HCT116 (cell line): ENCODE measurements around the gene VWF. TPM values are rescaled to one million over a fixed set of nuclear protein-coding genes. Genes with fewer than 3 reads are reported as not detected.
"Not testable (repeated sequence)": the region's sequence is repeated elsewhere in the genome, so short reads cannot be mapped to it uniquely, and the experiment has no call there.

Source experiments
- ATAC-seq: fragments of 200-7000 bp; cut with Tn5 transposase; 2 replicates; pipeline ENCODE4 v1.9.1; 2020; ENCODE audit warnings: mild to moderate bottlenecking, moderate library complexity
- BruUV-seq: library from RNA; stranded (reverse); fragments of 400-500 nt; replicated peaks from 2 replicates; lab custom pipeline; 2021; lab: Mats Ljungman, UMichigan
- CTCF ChIA-PET: fragments of 300-600 bp; sonication (Branson Sonifier 250); formaldehyde crosslinking; loops from one replicate; lab custom pipeline; 2021; ENCODE audit warnings: antibody characterized with exemption; lab: Charles Lee
- POLR2A ChIA-PET: fragments of 300-600, 350-600 bp; sonication (Branson Sonifier 250); formaldehyde crosslinking; loops from one replicate; lab custom pipeline; 2021; ENCODE audit warnings: antibody characterized with exemption; lab: Charles Lee
- RAD21 ChIA-PET, 2 experiments: fragments of 300-600 bp; sonication (Branson Sonifier 250); formaldehyde crosslinking; loops; one replicate each; lab custom pipeline; 2023; ENCODE audit warnings: low total read pairs in 2 of 2; ENCODE audit not compliant: uncharacterized antibody in 2 of 2, unreplicated experiment in 2 of 2, low non-redundant PET in 1 of 2; lab: Charles Lee
- DNase-seq: peaks from one replicate; pipeline ENCODE4 v3.0.0-alpha.2; 2010; ENCODE audit warnings: low read depth, low spot score
- H2AFZ ChIP-seq: fragments of 200-600 bp; shearing (Covaris generic), sonication (generic); 2 replicates; pipeline ENCODE4 v1.6.1; 2017; ENCODE audit warnings: low read depth, mixed run types, mixed read lengths, antibody characterized with exemption, low read length; ENCODE audit not compliant: poor library complexity, severe bottlenecking
- H3K27ac ChIP-seq: 2 replicates; pipeline ENCODE4 v1.5.1; 2012; ENCODE audit warnings: low read depth, low read length
- H3K27me3 ChIP-seq: fragments of 200-600 bp; sonication (generic); 2 replicates; pipeline ENCODE4 v1.6.1; 2016; ENCODE audit warnings: mixed run types, low read length, mixed read lengths; ENCODE audit not compliant: insufficient read depth
- H3K36me3 ChIP-seq, 2 experiments: fragments of 200-500 bp in 1 of 2; fragments of 200-600 bp in 1 of 2; sonication (Bioruptor generic) in 1 of 2; sonication (generic) in 1 of 2; 2 replicates each; pipeline versions ENCODE4 v1.5.1 to v1.6.1; 2014 to 2016; ENCODE audit warnings: low read length in 2 of 2, inconsistent platforms in 1 of 2, mixed read lengths in 1 of 2, mixed run types in 1 of 2; ENCODE audit not compliant: insufficient read depth in 2 of 2, control insufficient read depth in 1 of 2
- H3K4me1 ChIP-seq, 2 experiments: fragments of 200-600 bp in 1 of 2; sonication (generic) in 1 of 2; 2 replicates each; pipeline versions ENCODE4 v1.5.1 to v1.6.1; 2012 to 2017; ENCODE audit warnings: low read length in 2 of 2, inconsistent platforms in 1 of 2, mild to moderate bottlenecking in 1 of 2, mixed read lengths in 1 of 2, mixed run types in 1 of 2, moderate library complexity in 1 of 2; ENCODE audit not compliant: insufficient read depth in 2 of 2, control insufficient read depth in 1 of 2
- H3K4me2 ChIP-seq: fragments of 200-600 bp; sonication (generic); 2 replicates; pipeline ENCODE4 v1.6.1; 2017; ENCODE audit warnings: mixed run types, low read length, mixed read lengths
- H3K4me3 ChIP-seq, 2 experiments: fragments of 200-600 bp in 1 of 2; sonication (generic) in 1 of 2; replicated peaks in 1 of 2; 2 replicates each; pipeline ENCODE4 v1.5.1; 2011 to 2016; ENCODE audit warnings: low read length in 2 of 2, control low read depth in 1 of 2, low read depth in 1 of 2, mild to moderate bottlenecking in 1 of 2, mixed read lengths in 1 of 2, mixed run types in 1 of 2
- H3K79me2 ChIP-seq: fragments of 200-600 bp; sonication (generic); 2 replicates; pipeline ENCODE4 v1.6.1; 2017; ENCODE audit warnings: mild to moderate bottlenecking, mixed run types, low read length, moderate library complexity, mixed read lengths; ENCODE audit not compliant: insufficient read depth
- H3K9ac ChIP-seq: fragments of 200-600 bp; sonication (generic); 2 replicates; pipeline ENCODE4 v1.6.1; 2016; ENCODE audit warnings: low read length, mixed read lengths
- H3K9me2 ChIP-seq: fragments of 200-600 bp; sonication (generic), shearing (Covaris generic); 2 replicates; pipeline ENCODE4 v1.6.1; 2017; ENCODE audit warnings: mixed run types, mild to moderate bottlenecking, moderate library complexity; ENCODE audit not compliant: insufficient read depth
- H3K9me3 ChIP-seq, 2 experiments: fragments of 200-500 bp in 1 of 2; fragments of 200-600 bp in 1 of 2; sonication (Bioruptor generic) in 1 of 2; sonication (generic) in 1 of 2; 2 replicates each; pipeline ENCODE4 v1.6.1; 2014 to 2017; ENCODE audit warnings: low read length in 2 of 2, mixed read lengths in 2 of 2, inconsistent platforms in 1 of 2, low read depth in 1 of 2, mild to moderate bottlenecking in 1 of 2, mixed run types in 1 of 2, moderate library complexity in 1 of 2; ENCODE audit not compliant: control insufficient read depth in 1 of 2, insufficient read depth in 1 of 2
- H4K20me1 ChIP-seq: fragments of 200-600 bp; sonication (generic), shearing (Covaris generic); 2 replicates; pipeline ENCODE4 v1.6.1; 2017; ENCODE audit warnings: mixed run types, mild to moderate bottlenecking, moderate library complexity; ENCODE audit not compliant: insufficient read depth
- CTCF ChIP-seq, 3 experiments: fragments of 200-600 bp in 1 of 3; sonication (generic) in 1 of 3; IDR thresholded peaks in 2 of 3; conservative IDR thresholded peaks in 1 of 3; 2 replicates each; pipeline ENCODE4 v1.5.1; 2012 to 2017; ENCODE audit warnings: low read depth in 2 of 3, low read length in 2 of 3, antibody characterized with exemption in 1 of 3, borderline replicate concordance in 1 of 3, control low read depth in 1 of 3, mild to moderate bottlenecking in 1 of 3, mixed read lengths in 1 of 3, mixed run types in 1 of 3, moderate library complexity in 1 of 3; ENCODE audit not compliant: insufficient read depth in 1 of 3
- EGR1 ChIP-seq: IDR thresholded peaks from 2 replicates; pipeline ENCODE4 v1.6.1; 2012; ENCODE audit warnings: low read depth
- JUND ChIP-seq: IDR thresholded peaks from 2 replicates; pipeline ENCODE4 v1.6.1; 2012
- POLR2AphosphoS5 ChIP-seq: IDR thresholded peaks from 2 replicates; pipeline ENCODE4 v1.6.1; 2011; ENCODE audit warnings: mild to moderate bottlenecking, low read depth, low read length, moderate library complexity
- REST ChIP-seq: IDR thresholded peaks from 2 replicates; pipeline ENCODE4 v1.6.1; 2012; ENCODE audit warnings: low read depth
- SP1 ChIP-seq: IDR thresholded peaks from 2 replicates; pipeline ENCODE4 v1.6.1; 2012; ENCODE audit warnings: low read depth
- SRF ChIP-seq: IDR thresholded peaks from 2 replicates; pipeline ENCODE4 v1.6.1; 2012; ENCODE audit warnings: low read depth
- ZNF274 ChIP-seq: fragments of 200-500 bp; sonication (Bioruptor generic); IDR thresholded peaks from 2 replicates; pipeline ENCODE4 v1.6.1; 2014; ENCODE audit warnings: mild to moderate bottlenecking, low read depth, low read length, inconsistent platforms
- intact Hi-C: fragments of 100-400 bp; cut with micrococcal nuclease; formaldehyde crosslinking; loops from 2 replicates; pipeline ENCODE4 v1.10.0; 2022
- total RNA-seq: library from RNA; stranded (reverse); gene quantifications from one replicate; pipeline ENCODE4 v1.2.1, GENCODE V29; 2021; ENCODE audit not compliant: unreplicated experiment

VWF gene
- total RNA-seq, 1 experiment from 2014 or later: 0.57 TPM

GRCh38 chr12:6102021-6102420 lies 22.4 kb downstream of the VWF start:
- H4K20me1 ChIP-seq, DNase-seq, H3K4me3 ChIP-seq, BruUV-seq, H3K27me3 ChIP-seq, H3K36me3 ChIP-seq, H3K4me2 ChIP-seq, POLR2A ChIA-PET, CTCF ChIA-PET, H3K27ac ChIP-seq, H2AFZ ChIP-seq, H3K79me2 ChIP-seq, H3K9me3 ChIP-seq, H3K9me2 ChIP-seq, ATAC-seq, H3K4me1 ChIP-seq, H3K9ac ChIP-seq, RAD21 ChIA-PET: not testable (repeated sequence)
- intact Hi-C loops: loop anchor here (10.0 kb wide), 1 partner anchor 927 kb away; no protein-coding TSS in a partner anchor

GRCh38 chr12:6099316-6099715 lies 25.2 kb downstream of the VWF start:
- ChIA-PET RAD21 (no interaction called here), CTCF (no interaction called here), POLR2A (no interaction called here)
- no peaks in the 10 kb centered on the region for H4K20me1 ChIP-seq
- no peaks in the 10 kb centered on the region for H3K36me3 ChIP-seq
- no peak overlapping the region for H2AFZ ChIP-seq
- no peak overlapping the region for H3K9ac ChIP-seq
- H3K4me1 ChIP-seq: peaks cover under 1 to 9% of the 10 kb centered on the region in 2 experiments; a peak in 3 of 4 replicates
- H3K4me3 ChIP-seq: no peak overlapping the region
- no peaks in the 10 kb centered on the region for H3K27me3 ChIP-seq
- ATAC-seq: no peak
- H3K4me2 ChIP-seq: no peak overlapping the region
- no peaks in the 10 kb centered on the region for H3K9me3 ChIP-seq
- BruUV-seq: no TSS peak
- no peak for TF ChIP-seq JUND
- TF ChIP-seq POLR2AphosphoS5: no peak
- TF ChIP-seq REST: no peak
- no peak for TF ChIP-seq SRF
- TF ChIP-seq CTCF (IDR thresholded peaks at IDR 0.05 in 2 of 3, conservative IDR thresholded peaks at IDR 0.05 in 1 of 3; ENCODE audit: borderline replicate concordance in 1 of 3, insufficient read depth in 1 of 3, low read depth in 2 of 3, low read length in 2 of 3): no peak
- no peak for TF ChIP-seq SP1
- TF ChIP-seq ZNF274: no peak
- no peak for TF ChIP-seq EGR1
- no peaks in the 10 kb centered on the region for H3K9me2 ChIP-seq
- intact Hi-C loops: no loop called here
- DNase-seq: no peak
- no peak overlapping the region for H3K27ac ChIP-seq
- H3K79me2 ChIP-seq: no peaks in the 10 kb centered on the region
